H1 (cell line): ENCODE data around the gene HRH2.

Source experiments
- CBX8 ChIP-seq: fragments of 300-800, 300-1000 bp; sonication (generic); IDR thresholded peaks from 2 replicates; pipeline ENCODE4 v1.7.1; 2016; ENCODE audit warnings: low read depth, low read length, borderline replicate concordance
- CEBPB ChIP-seq: IDR thresholded peaks from 2 replicates; pipeline ENCODE4 v1.6.1; 2012; ENCODE audit warnings: low read depth, low read length
- CHD2 ChIP-seq: IDR thresholded peaks from 2 replicates; pipeline ENCODE4 v1.6.1; 2012; ENCODE audit warnings: low read length, improper control_type of control experiment
- EZH2 ChIP-seq: fragments of 200-600 bp; sonication (generic); IDR thresholded peaks from 2 replicates; pipeline ENCODE4 v1.7.1; 2012; ENCODE audit warnings: low read depth, mild to moderate bottlenecking, moderate library complexity, low read length, inconsistent platforms; ENCODE audit not compliant: severe bottlenecking
- POLR2A ChIP-seq, 2 experiments: IDR thresholded peaks; 1 replicate in 1 of 2; 2 replicates in 1 of 2; pipeline ENCODE4 v1.6.1; 2011; ENCODE audit warnings: low read depth in 2 of 2, low read length in 2 of 2, mild to moderate bottlenecking in 2 of 2; ENCODE audit errors: control extremely low read depth in 1 of 2
- POLR2AphosphoS5 ChIP-seq: IDR thresholded peaks from 2 replicates; pipeline ENCODE4 v1.6.1; 2011; ENCODE audit warnings: low read depth, low read length
- RXRA ChIP-seq: IDR thresholded peaks from 2 replicates; pipeline ENCODE4 v1.6.1; 2011; ENCODE audit warnings: low read depth, mild to moderate bottlenecking, low read length, moderate library complexity; ENCODE audit not compliant: insufficient read depth
- SAP30 ChIP-seq: fragments of 300-600 bp; sonication (generic); IDR thresholded peaks from 2 replicates; pipeline ENCODE4 v1.7.1; 2012; ENCODE audit warnings: low read length, moderate library complexity, mild to moderate bottlenecking, inconsistent platforms; ENCODE audit not compliant: insufficient read depth, insufficient replicate concordance
- SP1 ChIP-seq: IDR thresholded peaks from 2 replicates; pipeline ENCODE4 v1.6.1; 2011; ENCODE audit warnings: low read depth, low read length
- SP2 ChIP-seq: IDR thresholded peaks from 2 replicates; pipeline ENCODE4 v1.6.1; 2012; ENCODE audit warnings: mild to moderate bottlenecking, low read length, inconsistent platforms
- SRF ChIP-seq: IDR thresholded peaks from 2 replicates; pipeline ENCODE4 v1.6.1; 2011; ENCODE audit warnings: mild to moderate bottlenecking, low read depth, low read length, moderate library complexity
- TF ChIP-seq, protein P1 (sequence below), 3 experiments: IDR thresholded peaks; 1 replicate in 2 of 3; 2 replicates in 1 of 3; pipeline versions ENCODE4 v1.5.1 to v1.6.1; 2011; ENCODE audit warnings: low read length in 3 of 3, mild to moderate bottlenecking in 3 of 3, inconsistent platforms in 2 of 3, low read depth in 1 of 3, moderate library complexity in 1 of 3; ENCODE audit not compliant: insufficient read depth in 1 of 3; ENCODE audit errors: control extremely low read depth in 1 of 3

DNA sequence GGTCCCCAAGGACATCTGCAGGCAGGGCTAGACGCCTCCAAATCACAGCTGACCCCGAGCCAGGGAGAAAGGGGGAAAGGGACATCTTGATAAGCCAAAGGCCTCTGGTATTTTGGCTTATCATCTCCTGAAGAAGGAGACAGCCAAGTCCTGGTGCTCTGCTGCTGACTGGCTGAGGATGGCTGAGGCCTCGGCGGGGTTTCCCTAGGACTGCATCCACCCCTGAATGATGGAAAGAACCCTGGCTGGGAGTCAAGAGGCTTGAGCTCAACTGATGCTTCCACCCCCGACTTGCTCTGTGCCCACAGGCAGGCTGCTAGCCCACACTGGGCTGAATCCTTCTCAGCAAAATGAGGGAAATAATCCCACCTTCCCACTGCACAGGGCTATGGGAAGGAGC is 30.9 kb upstream of the HRH2 start:
- TF ChIP-seq, protein P1, sequence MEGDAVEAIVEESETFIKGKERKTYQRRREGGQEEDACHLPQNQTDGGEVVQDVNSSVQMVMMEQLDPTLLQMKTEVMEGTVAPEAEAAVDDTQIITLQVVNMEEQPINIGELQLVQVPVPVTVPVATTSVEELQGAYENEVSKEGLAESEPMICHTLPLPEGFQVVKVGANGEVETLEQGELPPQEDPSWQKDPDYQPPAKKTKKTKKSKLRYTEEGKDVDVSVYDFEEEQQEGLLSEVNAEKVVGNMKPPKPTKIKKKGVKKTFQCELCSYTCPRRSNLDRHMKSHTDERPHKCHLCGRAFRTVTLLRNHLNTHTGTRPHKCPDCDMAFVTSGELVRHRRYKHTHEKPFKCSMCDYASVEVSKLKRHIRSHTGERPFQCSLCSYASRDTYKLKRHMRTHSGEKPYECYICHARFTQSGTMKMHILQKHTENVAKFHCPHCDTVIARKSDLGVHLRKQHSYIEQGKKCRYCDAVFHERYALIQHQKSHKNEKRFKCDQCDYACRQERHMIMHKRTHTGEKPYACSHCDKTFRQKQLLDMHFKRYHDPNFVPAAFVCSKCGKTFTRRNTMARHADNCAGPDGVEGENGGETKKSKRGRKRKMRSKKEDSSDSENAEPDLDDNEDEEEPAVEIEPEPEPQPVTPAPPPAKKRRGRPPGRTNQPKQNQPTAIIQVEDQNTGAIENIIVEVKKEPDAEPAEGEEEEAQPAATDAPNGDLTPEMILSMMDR (IDR thresholded peaks at IDR 0.05; ENCODE audit: control extremely low read depth in 1 of 3, insufficient read depth in 1 of 3, low read depth in 1 of 3, low read length in 3 of 3), result no peak
- TF ChIP-seq EZH2 (no peak), POLR2AphosphoS5 (no peak), SRF (no peak), POLR2A (IDR thresholded peaks at IDR 0.05; ENCODE audit: control extremely low read depth in 1 of 2, low read depth in 2 of 2, low read length in 2 of 2) (no peak), RXRA (no peak), SP1 (no peak), SP2 (no peak), CBX8 (no peak), SAP30 (no peak), CEBPB (no peak), CHD2 (no peak)
